Cardiac fibroblast (primary cell): ENCODE data around the gene CYP39A1.

ENCODE experiments used
- DNase-seq, 2 donors: peaks; one replicate each; pipeline versions ENCODE4 v3.0.0 to v3.0.0-alpha.2; 2010; ENCODE audit warnings: low read depth in 2 of 2
- H3K4me3 ChIP-seq, 2 donors: replicated peaks in 1 of 2; 1 replicate in 1 of 2; 2 replicates in 1 of 2; pipeline ENCODE4 v1.5.1; 2011; ENCODE audit warnings: low read depth in 2 of 2, low read length in 2 of 2, mild to moderate bottlenecking in 2 of 2, moderate library complexity in 1 of 2
- CTCF ChIP-seq: IDR thresholded peaks from one replicate; pipeline ENCODE4 v1.5.1; 2011; ENCODE audit warnings: low read depth, mild to moderate bottlenecking, low read length, inconsistent platforms

Gene CYP39A1

GRCh38 chr6:46688117-46688965, 35.7 kb upstream of the CYP39A1 start:
- TF ChIP-seq CTCF, result no peak
- no peak for DNase-seq
- H3K4me3 ChIP-seq, result no peak overlapping the region

- no peak for TF ChIP-seq CTCF
- no peak for DNase-seq
- H3K4me3 ChIP-seq, result no peak within 1 kb of the TSS
Observed at GRCh38 chr6:46687619-46688097, 35.0 kb upstream of the CYP39A1 start, which contains the start of gene TDRD6. Gene TDRD6, plus strand, starts transcription at chr6:46687885. Its CDS starts 244 bp downstream, at chr6:46688129.

GRCh38 chr6:46684771-46685170, 32.2 kb upstream of the CYP39A1 start:
- DNase-seq, result peak; percentile 60 to 64
- TF ChIP-seq CTCF, result no peak
- no peak overlapping the region for H3K4me3 ChIP-seq

DNA sequence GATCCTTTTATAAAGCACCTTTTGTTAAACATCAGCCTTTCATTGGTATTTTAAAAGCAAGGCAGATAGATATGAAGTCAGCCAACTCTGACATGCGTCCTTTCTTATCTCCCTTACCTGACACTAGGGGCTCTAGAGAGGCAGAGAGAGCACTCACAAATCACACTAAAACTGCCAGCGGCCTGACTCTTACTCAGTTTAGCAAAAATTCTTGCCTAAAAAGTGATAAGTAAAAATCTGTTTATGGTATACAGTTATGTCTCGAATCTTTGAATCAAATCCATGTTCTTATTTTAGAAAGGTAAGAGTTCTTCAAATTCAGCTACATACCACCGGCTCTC, 24.7 kb upstream of the CYP39A1 start:
- TF ChIP-seq CTCF, result peak; percentile 6
- DNase-seq, result no peak
- no peak overlapping the region for H3K4me3 ChIP-seq

- TF ChIP-seq CTCF, result no peak
Observed at GRCh38 chr6:46676604-46677313, 24.1 kb upstream of the CYP39A1 start.

DNA sequence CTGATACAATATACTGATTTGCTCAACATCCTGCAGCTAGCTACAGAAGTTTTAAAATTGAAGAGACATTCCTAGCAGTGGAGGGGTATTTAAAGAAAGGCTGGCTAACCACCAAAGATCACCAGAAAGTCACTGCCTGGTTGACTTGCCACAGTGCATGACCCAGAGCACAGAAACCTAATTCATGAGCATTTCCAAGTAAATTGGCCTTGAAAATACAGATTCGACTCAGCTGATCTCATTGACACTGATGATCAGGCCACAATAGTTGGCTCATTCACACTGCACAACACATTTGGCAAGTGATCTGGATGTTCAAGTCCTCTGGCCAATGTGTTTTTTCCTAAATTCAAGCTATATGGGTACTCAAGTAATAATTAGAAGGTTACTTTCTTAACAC, 21.8 kb upstream of the CYP39A1 start:
- no peak for DNase-seq
- no peak for TF ChIP-seq CTCF
- H3K4me3 ChIP-seq, result no peak overlapping the region

More at GRCh38 chr6:46676604-46677313, 24.1 kb upstream of the CYP39A1 start:
- H3K4me3 ChIP-seq, result no peak overlapping the region
- no peak for DNase-seq
